Stimulated activated CD4-positive, alpha-beta T cell treated with anti-CD3 and anti-CD28 coated beads, TNF-alpha, amount 100 ng/mL, for 1 hour (primary cell): Measurements from ENCODE around the gene NCOA6.

Experiments
- DNase-seq, 3 donors: peaks; one replicate each; pipeline ENCODE4 v3.0.0-alpha.2; 2020; ENCODE audit warnings: low read depth in 3 of 3, low spot score in 1 of 3

NCOA6 gene

GRCh38 chr20:34705397-34706301, 119.8 kb downstream of the NCOA6 start:
- no peak for DNase-seq

DNA sequence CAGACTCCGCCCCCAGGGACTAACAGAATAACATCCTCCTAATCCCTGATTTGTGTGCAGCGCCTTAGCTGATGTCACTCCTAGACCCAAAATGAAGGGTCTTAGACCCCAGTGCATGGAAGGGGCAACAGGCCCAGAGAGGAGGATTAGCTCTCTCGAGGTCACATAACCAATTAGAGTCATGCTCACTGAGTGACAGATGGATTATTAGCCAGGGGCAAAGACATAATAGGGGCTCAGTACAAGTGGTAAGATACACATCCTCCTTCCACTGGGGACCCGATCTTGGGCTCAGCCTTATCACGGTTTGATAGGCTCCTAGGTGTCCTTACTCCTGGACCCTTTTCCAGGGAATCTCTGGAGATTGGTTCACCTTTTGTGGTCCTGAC, 120.4 kb downstream of the NCOA6 start:
- no peak for DNase-seq

- DNase-seq = peak; percentile 68 to 71 (median 69)
Measured at GRCh38 chr20:34704177-34705007, 121.1 kb downstream of the NCOA6 start, which contains the start of gene TP53INP2. TSS of gene TP53INP2 (plus strand) at chr20:34704344. CDS start at chr20:34708740, 4,396 bp downstream.

GRCh38 chr20:34703424-34704176, 121.9 kb downstream of the NCOA6 start:
- no peak for DNase-seq

- DNase-seq = no peak
Measured at GRCh38 chr20:34703061-34703423, 122.4 kb downstream of the NCOA6 start.

GRCh38 chr20:34701405-34702085, 123.9 kb downstream of the NCOA6 start:
- DNase-seq = no peak

- no peak for DNase-seq
Measured at GRCh38 chr20:34693414-34693813, 132.0 kb downstream of the NCOA6 start.

- no peak for DNase-seq
Measured at GRCh38 chr20:34691838-34692237, 133.6 kb downstream of the NCOA6 start.

- no peak for DNase-seq
Measured at GRCh38 chr20:34689486-34689885, 136.0 kb downstream of the NCOA6 start.

DNA sequence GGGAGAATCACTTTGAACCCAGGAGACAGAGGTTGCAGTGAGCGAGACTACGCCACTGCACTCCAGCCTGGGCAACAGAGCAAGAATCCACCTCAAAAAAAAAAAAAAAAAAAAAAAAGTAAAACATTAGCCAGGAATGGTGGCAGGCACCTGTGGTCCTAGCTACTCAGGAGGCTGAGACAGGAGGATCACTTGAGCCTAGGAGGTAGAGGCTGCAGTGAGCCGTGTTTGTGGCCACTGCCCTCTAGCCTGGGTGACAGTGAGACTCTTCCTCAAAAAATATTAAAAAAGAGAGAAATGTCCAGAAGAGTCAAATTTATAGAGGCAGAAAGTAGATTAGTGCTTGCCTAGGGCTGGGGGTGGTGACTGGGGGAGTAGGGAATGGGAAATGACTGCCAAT, 141.8 kb downstream of the NCOA6 start:
- DNase-seq = no peak

DNA sequence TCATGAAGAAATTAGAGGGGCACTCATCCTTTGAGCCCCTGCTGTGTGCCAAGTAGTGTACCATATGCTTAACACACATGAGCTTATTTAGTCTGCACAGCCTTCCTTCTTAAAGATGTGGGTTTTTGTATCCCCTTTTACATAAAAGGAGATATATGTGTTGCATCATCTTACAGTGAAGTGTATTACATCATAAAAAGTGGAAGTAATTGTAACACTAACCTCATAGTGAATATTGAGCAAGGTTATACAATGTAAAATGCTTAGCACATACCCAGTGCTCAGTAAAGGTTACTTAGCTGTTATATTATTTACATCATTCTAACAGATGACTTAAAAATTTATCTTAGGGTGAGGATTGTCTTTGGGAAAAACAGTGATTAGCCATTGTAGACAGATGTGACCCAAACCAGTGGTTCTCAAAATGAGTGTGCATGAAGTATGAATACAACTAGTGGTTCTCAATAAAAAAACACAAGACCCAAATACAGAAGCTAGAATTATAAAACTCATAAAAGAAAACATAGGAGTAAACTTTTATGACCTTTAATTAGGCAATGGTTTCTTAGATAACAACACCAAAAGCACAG, 144.8 kb downstream of the NCOA6 start:
- DNase-seq = no peak

GRCh38 chr20:34676642-34677373, 148.6 kb downstream of the NCOA6 start, which contains the start of gene PIGU:
TSS of gene PIGU (minus strand) at chr20:34677092. CDS start at chr20:34677085, 7 bp downstream.
- DNase-seq = peak; percentile 85 to 90 (median 89)

GRCh38 chr20:34675993-34676641, 149.3 kb downstream of the NCOA6 start:
- DNase-seq = no peak

GRCh38 chr20:34675561-34675960, 149.9 kb downstream of the NCOA6 start:
- no peak for DNase-seq

GRCh38 chr20:34673412-34673811, 152.0 kb downstream of the NCOA6 start:
- no peak for DNase-seq

- no peak for DNase-seq
Measured at GRCh38 chr20:34669094-34669493, 156.4 kb downstream of the NCOA6 start.
